PC-3 (cell line): ENCODE results near the gene ANKRD13C. TPM values are rescaled to one million over a fixed set of nuclear protein-coding genes. Genes with fewer than 3 reads are reported as not detected.

Source experiments
- ATAC-seq: fragments of 200-7000 bp; cut with Tn5 transposase; 2 replicates; pipeline ENCODE4 v1.9.1; 2020; ENCODE audit warnings: mild to moderate bottlenecking, moderate library complexity
- BruUV-seq: library from RNA; stranded (reverse); fragments of 400-500 nt; replicated peaks from 2 replicates; lab custom pipeline; 2021; lab: Mats Ljungman, UMichigan
- CTCF ChIA-PET: fragments of 300-600 bp; sonication (Branson Sonifier 250); formaldehyde crosslinking; loops from one replicate; lab custom pipeline; 2022; ENCODE audit warnings: antibody characterized with exemption; lab: Charles Lee
- POLR2A ChIA-PET: fragments of 300-600 bp; sonication (Branson Sonifier 250); formaldehyde crosslinking; loops from one replicate; lab custom pipeline; 2022; ENCODE audit warnings: antibody characterized with exemption; ENCODE audit not compliant: unreplicated experiment; lab: Charles Lee
- DNase-seq: peaks from one replicate; pipeline ENCODE4 v3.0.0-alpha.2; 2015
- H2AFZ ChIP-seq: fragments of 300-600 bp; sonication (generic); 2 replicates; pipeline ENCODE4 v1.6.0; 2016; ENCODE audit warnings: antibody characterized with exemption, low read length
- H3F3A ChIP-seq: fragments of 300-600 bp; sonication (generic); one replicate; pipeline ENCODE4 v1.6.0; 2017; ENCODE audit warnings: antibody characterized with exemption, low read length, control low read depth, mild to moderate bottlenecking; ENCODE audit not compliant: unreplicated experiment
- H3K27ac ChIP-seq: fragments of 300-600 bp; sonication (generic); 2 replicates; pipeline ENCODE4 v1.5.1; 2016; ENCODE audit warnings: mild to moderate bottlenecking, low read length
- H3K27me3 ChIP-seq: fragments of 300-600 bp; sonication (generic); 2 replicates; pipeline ENCODE4 v1.6.1; 2016; ENCODE audit warnings: low read length, mixed read lengths
- H3K36me3 ChIP-seq: fragments of 300-600 bp; sonication (generic); 2 replicates; pipeline ENCODE4 v1.6.1; 2016; ENCODE audit warnings: low read depth, mixed run types, low read length, mixed read lengths
- H3K4me1 ChIP-seq: fragments of 300-600 bp; sonication (generic); 2 replicates; pipeline ENCODE4 v1.5.1; 2016; ENCODE audit warnings: low read length; ENCODE audit not compliant: insufficient read depth
- H3K4me2 ChIP-seq: fragments of 300-600 bp; sonication (generic); 2 replicates; pipeline ENCODE4 v1.6.0; 2016; ENCODE audit warnings: low read length
- H3K4me3 ChIP-seq: fragments of 300-600 bp; sonication (generic); 2 replicates; pipeline ENCODE4 v1.5.1; 2016; ENCODE audit warnings: mild to moderate bottlenecking, low read length, mixed read lengths
- H3K79me2 ChIP-seq: fragments of 300-600 bp; sonication (generic); 2 replicates; pipeline ENCODE4 v1.6.1; 2017; ENCODE audit warnings: low read length, mixed read lengths
- H3K9ac ChIP-seq: fragments of 300-600 bp; sonication (generic); 2 replicates; pipeline ENCODE4 v1.6.0; 2016; ENCODE audit warnings: mild to moderate bottlenecking, low read length
- H3K9me2 ChIP-seq: fragments of 300-600 bp; sonication (generic); replicated peaks from 2 replicates; pipeline ENCODE4 v1.6.1; 2016; ENCODE audit warnings: mixed run types, low read length, mixed read lengths
- H3K9me3 ChIP-seq: fragments of 300-600 bp; sonication (generic); 2 replicates; pipeline ENCODE4 v1.6.1; 2016; ENCODE audit warnings: low read length, mixed read lengths
- H4K20me1 ChIP-seq: fragments of 300-600 bp; sonication (generic); 2 replicates; pipeline ENCODE4 v1.6.1; 2016; ENCODE audit warnings: low read length, mixed read lengths
- CTCF ChIP-seq: fragments of 300-600 bp; sonication (generic); conservative IDR thresholded peaks from 2 replicates; pipeline ENCODE4 v1.5.1; 2017; ENCODE audit warnings: antibody characterized with exemption, low read depth, mild to moderate bottlenecking, low read length
- EZH2 ChIP-seq: fragments of 300-600 bp; sonication (generic); IDR thresholded peaks from one replicate; pipeline ENCODE4 v1.6.1; 2017; ENCODE audit warnings: antibody characterized with exemption, mild to moderate bottlenecking, low read length; ENCODE audit not compliant: unreplicated experiment
- EZH2phosphoT487 ChIP-seq: fragments of 300-600 bp; sonication (generic); IDR thresholded peaks from 2 replicates; pipeline ENCODE4 v1.6.1; 2018; ENCODE audit warnings: mild to moderate bottlenecking, antibody characterized with exemption, low read length, borderline replicate concordance
- intact Hi-C: fragments of 100-400 bp; cut with micrococcal nuclease; formaldehyde crosslinking; loops from 2 replicates; pipeline ENCODE4 v1.9.0; 2023
- total RNA-seq: library from RNA; depleted of rRNA; stranded (reverse); fragments of >200 nt; gene quantifications from 2 replicates; pipeline ENCODE4 v1.2.3, GENCODE V29; 2014

The ANKRD13C gene
- total RNA-seq, 1 experiment from 2014 or later: 41.5 TPM

DNA sequence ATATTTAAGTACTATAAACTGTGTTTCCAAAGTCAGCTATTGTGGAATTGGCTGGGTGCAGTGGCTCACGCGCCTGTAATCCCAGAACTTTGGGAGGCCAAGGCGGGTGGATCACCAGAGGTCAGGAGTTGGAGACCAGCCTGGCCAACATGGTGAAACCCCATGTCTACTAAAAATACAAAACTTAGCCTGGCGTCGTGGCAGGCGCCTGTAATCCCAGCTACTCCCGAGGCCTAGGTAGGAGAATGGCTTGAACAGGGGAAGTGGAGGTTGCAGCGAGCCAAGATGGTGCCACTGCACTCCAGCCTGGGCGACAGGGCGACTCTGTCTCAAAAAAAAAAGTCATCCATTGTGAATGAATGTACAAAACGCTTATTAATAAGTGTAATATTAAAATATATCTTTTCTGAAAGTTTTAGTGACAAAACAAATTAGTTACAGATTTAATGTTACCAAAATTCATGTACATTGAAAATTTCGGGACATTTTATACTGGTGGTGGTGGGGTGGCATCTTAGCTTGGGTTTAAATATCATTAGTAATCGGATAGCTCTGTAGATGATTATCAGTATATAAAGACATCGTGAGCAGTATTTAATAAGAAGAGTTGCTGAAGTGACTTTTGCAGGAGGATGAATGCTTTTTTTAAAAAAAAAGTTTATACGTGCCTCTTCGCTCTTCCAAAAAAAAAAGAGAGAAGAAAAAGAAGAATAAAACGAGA lies 133.8 kb downstream of the ANKRD13C start:
- H3K4me1 ChIP-seq: peaks cover 19% of the 10 kb centered on the region
- no peaks in the 10 kb centered on the region for H3K9me3 ChIP-seq
- H4K20me1 ChIP-seq: peaks cover 33% of the 10 kb centered on the region
- DNase-seq (no peak), ATAC-seq (no peak; the same call in 1 of the 2 replicates)
- ChIA-PET CTCF (interaction anchor here (0.6 to 1.3 kb wide), 2 partner anchors 15 to 186 kb away, joined by 3 to 8 read pairs; partner anchors contain the start of gene LRRC40), POLR2A (interaction anchor here (0.5 to 1.7 kb wide), 4 partner anchors 8 to 190 kb away, joined by 5 to 21 read pairs (median 11); partner anchors contain the start of genes CTH and LRRC40)
- H3K4me3 ChIP-seq: peak overlapping the region; percentile 99
- H3K4me2 ChIP-seq: peak overlapping the region; percentile 88
- H3K79me2 ChIP-seq: peaks cover 90% of the 10 kb centered on the region
- H3K27ac ChIP-seq: peak overlapping the region; percentile 86
- TSS peak; percentile 81 for BruUV-seq
- peaks cover 29% of the 10 kb centered on the region for H3K36me3 ChIP-seq
- peak overlapping the region; percentile 98 for H3K9ac ChIP-seq
- no peaks in the 10 kb centered on the region for H3F3A ChIP-seq
- intact Hi-C loops: loop anchor here (2.0 to 5.0 kb wide), 2 partner anchors 16 to 132 kb away; partner anchors contain the start of genes ANKRD13C and LRRC40
- peak overlapping the region; percentile 88 for H2AFZ ChIP-seq
- TF ChIP-seq EZH2 (no peak), CTCF (no peak), EZH2phosphoT487 (no peak)
- no peaks in the 10 kb centered on the region for H3K27me3 ChIP-seq
- no peaks in the 10 kb centered on the region for H3K9me2 ChIP-seq

GRCh38 chr1:70220015-70220414 lies 134.5 kb downstream of the ANKRD13C start:
- Histone ChIP-seq H2AFZ (no peak overlapping the region), H3K27me3 (no peaks in the 10 kb centered on the region), H3K27ac (no peak overlapping the region), H4K20me1 (peaks cover 32% of the 10 kb centered on the region), H3K4me1 (peaks cover 19% of the 10 kb centered on the region), H3K9me3 (no peaks in the 10 kb centered on the region), H3F3A (no peaks in the 10 kb centered on the region), H3K4me2 (no peak overlapping the region), H3K9me2 (no peaks in the 10 kb centered on the region), H3K4me3 (no peak overlapping the region), H3K36me3 (peaks cover 34% of the 10 kb centered on the region), H3K79me2 (peaks cover 90% of the 10 kb centered on the region), H3K9ac (no peak overlapping the region)
- BruUV-seq: no TSS peak
- ChIA-PET CTCF (no interaction called here), POLR2A (no interaction called here)
- DNase-seq (no peak), ATAC-seq (no peak)
- intact Hi-C loops: loop anchor here (2.0 to 5.0 kb wide), 2 partner anchors 15 to 132 kb away; partner anchors contain the start of genes ANKRD13C and LRRC40
- TF ChIP-seq EZH2phosphoT487: no peak
- TF ChIP-seq CTCF: no peak
- TF ChIP-seq EZH2: no peak

DNA sequence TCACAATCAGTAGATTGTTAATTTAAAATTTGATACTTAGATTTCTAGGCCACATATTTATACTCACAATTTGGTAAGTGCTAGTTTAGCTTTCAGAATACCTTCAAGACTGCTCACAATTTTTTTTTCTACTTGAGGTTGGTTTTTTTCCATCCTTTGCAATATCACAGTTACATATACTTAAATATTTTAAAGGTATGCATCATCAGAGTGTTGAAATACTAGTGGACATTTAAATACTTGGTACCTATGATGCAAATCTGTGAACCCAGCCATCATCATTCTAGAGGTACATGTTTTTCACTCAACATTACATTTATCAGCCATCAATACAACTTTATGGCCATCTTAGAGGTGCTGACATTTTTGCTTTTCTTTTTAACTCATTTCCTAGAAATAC lies 143.0 kb downstream of the ANKRD13C start:
- no peak overlapping the region for H3K27ac ChIP-seq
- H4K20me1 ChIP-seq: no peaks in the 10 kb centered on the region
- no peak overlapping the region for H3K4me3 ChIP-seq
- intact Hi-C loops: no loop called here
- no peaks in the 10 kb centered on the region for H3K9me3 ChIP-seq
- no peaks in the 10 kb centered on the region for H3K9me2 ChIP-seq
- H3K9ac ChIP-seq: no peak overlapping the region
- peaks cover 6% of the 10 kb centered on the region for H3K4me1 ChIP-seq
- H2AFZ ChIP-seq: no peak overlapping the region
- no TSS peak for BruUV-seq
- H3K4me2 ChIP-seq: no peak overlapping the region
- H3K79me2 ChIP-seq: peaks cover 96% of the 10 kb centered on the region
- H3F3A ChIP-seq: no peaks in the 10 kb centered on the region
- CTCF ChIA-PET: no interaction called here
- no peak for TF ChIP-seq EZH2
- no peak for TF ChIP-seq CTCF
- no peak for TF ChIP-seq EZH2phosphoT487
- POLR2A ChIA-PET: no interaction called here
- peaks cover 23% of the 10 kb centered on the region for H3K36me3 ChIP-seq
- no peaks in the 10 kb centered on the region for H3K27me3 ChIP-seq
- DNase-seq: no peak
- no peak for ATAC-seq
